Epithelial cell of esophagus (primary cell): ENCODE data around the gene IL9.

Experiments
- DNase-seq: peaks from one replicate; pipeline ENCODE4 v3.0.0; 2010; ENCODE audit warnings: low read depth
- H3K4me3 ChIP-seq: 2 replicates; pipeline ENCODE4 v1.5.1; 2011; ENCODE audit warnings: mild to moderate bottlenecking, low read length, control low read depth
- TF ChIP-seq, protein P1 (sequence below): IDR thresholded peaks from 2 replicates; pipeline ENCODE4 v1.5.1; 2011; ENCODE audit warnings: low read depth, mild to moderate bottlenecking, low read length, control low read depth, inconsistent platforms; ENCODE audit not compliant: insufficient read depth; ENCODE audit errors: missing control alignments

IL9 gene

DNA sequence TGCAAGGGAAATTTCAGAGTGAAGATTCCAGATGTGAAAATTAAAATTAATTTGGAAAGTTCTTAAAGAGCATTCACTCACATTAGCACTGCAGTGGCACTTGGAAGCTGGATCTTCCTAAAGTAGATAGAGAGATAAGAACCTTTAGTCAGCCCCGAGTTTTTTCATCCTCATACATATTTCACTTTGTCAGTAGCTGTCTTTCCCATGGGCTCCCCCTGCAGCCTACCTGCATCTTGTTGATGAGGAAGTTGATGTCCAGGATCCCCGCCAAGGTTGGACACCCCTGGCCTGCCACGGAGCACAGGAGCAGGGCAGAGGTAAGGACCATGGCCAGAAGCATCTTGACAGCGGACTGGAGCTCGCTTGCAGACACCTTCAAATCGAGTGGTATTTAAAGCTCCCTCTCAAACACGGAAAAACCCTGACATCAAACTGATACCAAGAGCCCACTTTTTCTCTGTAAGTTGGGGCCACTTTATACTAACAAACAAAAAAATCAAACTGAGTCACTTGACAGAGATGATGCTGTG is at the start of gene IL9:
Gene IL9 (minus strand): TSS at position 368 of the 533 bp plus-strand sequence. CDS start 25 bp downstream, at position 343.
- TF ChIP-seq, protein P1, sequence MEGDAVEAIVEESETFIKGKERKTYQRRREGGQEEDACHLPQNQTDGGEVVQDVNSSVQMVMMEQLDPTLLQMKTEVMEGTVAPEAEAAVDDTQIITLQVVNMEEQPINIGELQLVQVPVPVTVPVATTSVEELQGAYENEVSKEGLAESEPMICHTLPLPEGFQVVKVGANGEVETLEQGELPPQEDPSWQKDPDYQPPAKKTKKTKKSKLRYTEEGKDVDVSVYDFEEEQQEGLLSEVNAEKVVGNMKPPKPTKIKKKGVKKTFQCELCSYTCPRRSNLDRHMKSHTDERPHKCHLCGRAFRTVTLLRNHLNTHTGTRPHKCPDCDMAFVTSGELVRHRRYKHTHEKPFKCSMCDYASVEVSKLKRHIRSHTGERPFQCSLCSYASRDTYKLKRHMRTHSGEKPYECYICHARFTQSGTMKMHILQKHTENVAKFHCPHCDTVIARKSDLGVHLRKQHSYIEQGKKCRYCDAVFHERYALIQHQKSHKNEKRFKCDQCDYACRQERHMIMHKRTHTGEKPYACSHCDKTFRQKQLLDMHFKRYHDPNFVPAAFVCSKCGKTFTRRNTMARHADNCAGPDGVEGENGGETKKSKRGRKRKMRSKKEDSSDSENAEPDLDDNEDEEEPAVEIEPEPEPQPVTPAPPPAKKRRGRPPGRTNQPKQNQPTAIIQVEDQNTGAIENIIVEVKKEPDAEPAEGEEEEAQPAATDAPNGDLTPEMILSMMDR = no peak
- H3K4me3 ChIP-seq = no peak within 1 kb of the TSS
- no peak for DNase-seq

DNA sequence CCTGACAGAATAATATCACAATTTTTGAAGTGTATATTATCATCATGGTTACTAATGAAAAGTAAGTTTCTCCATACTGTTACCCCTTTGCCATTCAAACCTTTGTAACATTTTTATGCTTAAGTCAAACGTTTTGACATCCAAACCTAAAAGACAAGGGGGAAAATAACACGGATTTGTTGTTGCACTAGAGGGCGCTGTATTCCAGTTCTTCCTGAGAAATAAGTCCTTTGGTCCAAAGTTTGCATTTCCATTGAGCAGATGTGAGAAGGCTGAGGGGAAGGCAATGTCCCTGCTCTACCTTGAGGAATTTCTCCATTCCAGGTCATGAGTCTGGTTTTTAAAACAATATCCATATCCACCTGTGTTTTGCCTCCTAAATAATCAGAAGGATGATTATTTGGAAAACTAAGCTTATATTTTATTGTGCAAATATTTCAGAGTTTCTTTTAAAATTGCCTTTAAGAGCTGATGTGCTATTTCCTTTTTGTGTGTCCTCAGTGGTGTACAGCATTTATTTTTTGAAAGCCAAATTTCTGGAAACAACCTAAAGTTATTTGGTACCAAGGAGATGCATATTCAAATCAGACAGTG is 49.4 kb upstream of the IL9 start:
- H3K4me3 ChIP-seq = no peak overlapping the region
- TF ChIP-seq, protein P1 = peak; percentile 74
- peak; percentile 86 for DNase-seq

DNA sequence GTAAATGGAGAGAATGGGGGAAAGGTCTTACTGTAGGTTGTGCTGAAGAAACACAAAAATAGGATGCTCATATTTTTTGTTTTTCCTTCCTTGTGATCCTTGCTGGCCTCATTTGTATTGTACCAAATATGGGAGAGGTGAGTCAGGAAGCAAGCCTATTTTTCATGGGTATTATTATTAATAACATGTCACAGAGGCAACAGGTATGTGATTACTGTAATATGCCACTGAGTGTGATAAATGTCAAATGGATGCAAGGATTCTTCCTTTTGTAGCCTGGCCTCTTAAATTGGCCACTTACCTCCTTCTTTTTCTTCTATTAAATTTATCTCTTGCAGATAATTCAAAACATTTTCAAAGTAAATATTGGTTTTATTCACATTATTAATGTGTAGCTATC is 48.9 kb upstream of the IL9 start:
- no peak overlapping the region for H3K4me3 ChIP-seq
- TF ChIP-seq, protein P1 = no peak
- DNase-seq = no peak

DNA sequence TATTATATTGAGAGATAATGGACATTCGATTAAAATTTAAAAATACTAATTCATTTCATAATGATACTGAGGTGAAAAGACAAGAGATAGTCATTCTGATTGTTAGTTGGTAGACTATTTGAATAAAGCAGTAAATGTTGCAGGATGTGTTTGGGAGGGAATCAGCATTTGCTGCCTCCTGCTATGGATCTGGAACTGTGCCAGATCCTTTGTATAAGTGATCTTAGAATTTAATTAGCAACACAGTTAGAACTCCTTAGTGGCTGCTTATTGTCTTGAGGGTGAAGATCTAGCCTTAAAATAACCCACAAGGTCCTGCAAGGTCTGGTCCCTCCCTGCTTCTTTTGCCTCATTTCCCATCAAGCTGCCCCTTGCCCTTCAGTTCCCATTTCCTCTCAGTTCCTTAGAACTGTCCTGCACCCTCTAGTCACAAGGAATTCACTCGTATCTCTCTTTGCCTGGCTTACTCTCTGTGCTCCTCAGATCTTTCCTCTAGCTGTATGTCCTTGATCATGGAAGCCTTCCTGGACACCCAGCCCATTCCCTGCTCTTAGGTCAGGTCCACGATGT is 46.6 kb upstream of the IL9 start:
- TF ChIP-seq, protein P1 = no peak
- no peak for DNase-seq

DNA sequence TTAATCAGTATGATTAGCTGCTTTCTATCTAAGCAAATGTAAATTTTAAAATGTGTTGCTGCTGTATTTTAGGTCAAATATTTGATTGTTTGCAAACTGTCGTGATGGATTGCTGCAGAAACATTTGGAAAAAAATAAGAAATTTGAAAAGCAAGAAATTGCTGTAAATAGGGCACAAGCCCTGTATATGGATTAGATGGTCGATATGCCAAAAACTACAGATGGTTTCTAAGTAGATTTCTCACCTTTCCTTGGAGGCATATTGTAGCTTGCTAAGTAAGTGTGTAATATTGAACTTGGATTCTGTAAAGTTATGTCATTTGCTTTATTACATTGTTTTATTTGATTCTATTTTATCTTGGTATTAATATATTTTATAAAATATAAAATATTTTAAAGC is 46.1 kb upstream of the IL9 start:
- TF ChIP-seq, protein P1 = no peak
- H3K4me3 ChIP-seq = no peak overlapping the region
- no peak for DNase-seq

More for the DNA sequence above, 46.6 kb upstream of the IL9 start:
- no peak overlapping the region for H3K4me3 ChIP-seq

DNA sequence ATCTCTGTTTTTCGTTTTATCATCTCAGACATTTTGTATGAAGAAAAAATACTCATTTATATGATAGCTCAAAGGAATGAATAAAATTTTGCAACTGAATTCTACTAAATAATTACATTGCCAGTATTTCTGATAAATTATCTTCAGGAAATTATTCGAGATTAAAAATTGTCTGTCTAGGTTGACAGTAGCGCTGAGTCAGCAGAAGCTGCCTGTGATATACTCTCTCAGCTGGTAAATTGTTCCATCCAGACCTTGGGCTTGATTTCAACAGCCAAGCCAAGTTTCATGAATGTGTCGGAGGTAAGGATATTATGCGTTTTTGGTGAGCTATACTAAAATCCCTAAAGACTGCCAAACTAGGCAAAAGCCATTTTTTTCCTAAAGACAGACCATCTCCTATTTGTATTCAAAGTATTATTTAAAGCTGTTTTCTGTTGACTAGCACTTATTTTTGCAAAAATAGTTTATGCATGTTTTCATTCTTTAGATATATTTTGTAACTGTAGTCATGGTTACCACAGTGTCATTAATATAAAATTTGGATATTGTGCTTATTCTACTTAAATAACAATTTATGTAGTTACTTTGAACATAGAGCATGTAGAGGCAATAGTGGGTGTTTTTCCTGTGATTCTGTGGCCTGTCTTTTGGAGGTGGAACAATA is 41.7 kb upstream of the IL9 start:
- no peak overlapping the region for H3K4me3 ChIP-seq
- no peak for DNase-seq

More for the DNA sequence above, 41.7 kb upstream of the IL9 start:
- TF ChIP-seq, protein P1 = no peak
